Gastrocnemius medialis (tissue), 4 donors: ENCODE results near the gene B3GNT8. TPM values are rescaled to one million over a fixed set of nuclear protein-coding genes. Genes with fewer than 3 reads are reported as not detected.
"Not testable (repeated sequence)": the region's sequence is repeated elsewhere in the genome, so short reads cannot be mapped to it uniquely, and the experiment has no call there.

Experiments
- ATAC-seq, 2 donors: fragments of 150-250 bp; one replicate each; pipeline ENCODE4 v1.9.1; 2016
- DNase-seq, 2 donors: peaks; one replicate each; pipeline ENCODE4 v3.0.0-alpha.2; 2019
- H3K27ac ChIP-seq, 4 donors: fragments of 200-600 bp; sonication (generic); 1 replicate in 1 of 4; 2 replicates in 3 of 4; pipeline ENCODE4 v1.5.1; 2016 to 2018; ENCODE audit warnings: mild to moderate bottlenecking in 2 of 4, moderate library complexity in 1 of 4
- H3K27me3 ChIP-seq, 3 donors: fragments of 200-600 bp; sonication (generic) in 2 of 3; 1 replicate in 1 of 3; 2 replicates in 2 of 3; pipeline versions ENCODE4 v1.5.1 to v1.6.0; 2016 to 2019; ENCODE audit warnings: mild to moderate bottlenecking in 1 of 3, moderate library complexity in 1 of 3
- H3K36me3 ChIP-seq, 2 donors: fragments of 200-600 bp; sonication (generic) in 1 of 2; one replicate each; pipeline ENCODE4 v1.5.1; 2017 to 2018
- H3K4me1 ChIP-seq, 2 donors: fragments of 200-600 bp; sonication (generic) in 1 of 2; one replicate each; pipeline ENCODE4 v1.5.1; 2016 to 2017; ENCODE audit warnings: mild to moderate bottlenecking in 2 of 2
- H3K4me3 ChIP-seq, 4 donors: fragments of 200-600 bp; sonication (generic) in 3 of 4; 1 replicate in 1 of 4; 2 replicates in 3 of 4; pipeline ENCODE4 v1.5.1; 2016 to 2019; ENCODE audit warnings: mild to moderate bottlenecking in 2 of 4
- H3K9me3 ChIP-seq, 3 donors: fragments of 200-600 bp; sonication (generic) in 2 of 3; 1 replicate in 1 of 3; 2 replicates in 2 of 3; pipeline ENCODE4 v1.5.1; 2016 to 2019
- CTCF ChIP-seq, 5 experiments: fragments of 450-650 bp in 3 of 5; fragments of 200-600 bp in 2 of 5; sonication (generic) in 2 of 5; IDR thresholded peaks in 4 of 5; conservative IDR thresholded peaks in 1 of 5; 1 replicate in 4 of 5; 2 replicates in 1 of 5; pipeline ENCODE4 v1.5.1; 2016 to 2019; ENCODE audit warnings: antibody characterized with exemption in 5 of 5, mild to moderate bottlenecking in 3 of 5, moderate library complexity in 3 of 5
- POLR2A ChIP-seq, 2 donors: fragments of 450-650 bp; IDR thresholded peaks; one replicate each; pipeline ENCODE4 v1.6.1; 2017; ENCODE audit warnings: antibody characterized with exemption in 2 of 2, mild to moderate bottlenecking in 2 of 2, moderate library complexity in 2 of 2
- in situ Hi-C, 4 donors: fragments of 200-750 bp; cut with MboI; loops; one replicate each; pipeline versions ENCODE4 v1.15.0 to v1.8.0; 2017; ENCODE audit warnings: low sequenced_read_pairs in 4 of 4
- intact Hi-C: fragments of 100-400 bp; cut with DNase I; formaldehyde crosslinking; loops from one replicate; pipeline ENCODE4 v1.15.1; 2023; ENCODE audit warnings: low total_unique reads
- total RNA-seq, 4 donors: library from RNA; depleted of rRNA; stranded (reverse); fragments of >200 nt; gene quantifications; one replicate each; pipeline versions ENCODE4 v1.1.0 to v1.2.3, GENCODE V29; 2016

Gene B3GNT8
- total RNA-seq, 4 donors from 2014 or later = 0.24 to 0.33 (median 0.33) TPM; not detected in 1

GRCh38 chr19:41437944-41438574, 10.9 kb upstream of the B3GNT8 start:
- Histone ChIP-seq H3K27me3 (no peaks in the 10 kb centered on the region), H3K4me3 (no peak overlapping the region), H3K36me3 (peaks cover 0 to 26% of the 10 kb centered on the region in 2 donors), H3K4me1 (peaks cover 9 to 13% of the 10 kb centered on the region in 2 donors), H3K9me3 (no peaks in the 10 kb centered on the region), H3K27ac (no peak overlapping the region)
- intact Hi-C loops (loop anchor here (2.0 to 5.0 kb wide), 3 partner anchors 113 to 686 kb away; partner anchors contain the start of genes ACTMAP, HNRNPUL1 and SNRPA), in situ Hi-C loops (no loop called here)
- TF ChIP-seq POLR2A (IDR thresholded peaks at IDR 0.05) = no peak
- TF ChIP-seq CTCF (IDR thresholded peaks at IDR 0.05 in 4 of 5, conservative IDR thresholded peaks at IDR 0.05 in 1 of 5) = no peak
- no peak for DNase-seq
- no peak for ATAC-seq

- in situ Hi-C loops (no loop called here), intact Hi-C loops (loop anchor here (5.0 kb wide), 2 partner anchors 174 to 684 kb away; partner anchors contain the start of genes ACTMAP, HNRNPUL1 and SNRPA)
- peaks cover 0 to 30% of the 10 kb centered on the region in 2 donors for H3K36me3 ChIP-seq
- H3K4me1 ChIP-seq = peaks cover 16 to 26% of the 10 kb centered on the region in 2 donors
- TF ChIP-seq CTCF (IDR thresholded peaks at IDR 0.05 in 4 of 5, conservative IDR thresholded peaks at IDR 0.05 in 1 of 5) = no peak
- no peak for TF ChIP-seq POLR2A (IDR thresholded peaks at IDR 0.05)
- DNase-seq = no peak
- no peaks in the 10 kb centered on the region for H3K27me3 ChIP-seq
- H3K27ac ChIP-seq = no peak overlapping the region
- no peak for ATAC-seq
- H3K4me3 ChIP-seq = no peak overlapping the region
- no peaks in the 10 kb centered on the region for H3K9me3 ChIP-seq
Measured at GRCh38 chr19:41436674-41436951, 9.4 kb upstream of the B3GNT8 start.

- peaks cover 0 to 30% of the 10 kb centered on the region in 2 donors for H3K36me3 ChIP-seq
- TF ChIP-seq CTCF (IDR thresholded peaks at IDR 0.05 in 4 of 5, conservative IDR thresholded peaks at IDR 0.05 in 1 of 5) (no peak), POLR2A (IDR thresholded peaks at IDR 0.05) (no peak)
- ATAC-seq (no peak), DNase-seq (no peak)
- H3K27me3 ChIP-seq = no peaks in the 10 kb centered on the region
- no peaks in the 10 kb centered on the region for H3K9me3 ChIP-seq
- no peak overlapping the region for H3K27ac ChIP-seq
- intact Hi-C loops = loop anchor here (5.0 kb wide), 2 partner anchors 174 to 684 kb away; partner anchors contain the start of genes ACTMAP, HNRNPUL1 and SNRPA
- in situ Hi-C loops = no loop called here
- H3K4me1 ChIP-seq = peaks cover 21 to 31% of the 10 kb centered on the region in 2 donors
- H3K4me3 ChIP-seq = no peak overlapping the region
Measured at GRCh38 chr19:41435936-41436673, 8.9 kb upstream of the B3GNT8 start.

GRCh38 chr19:41435376-41435775, 8.2 kb upstream of the B3GNT8 start:
- H3K36me3 ChIP-seq = peaks cover 0 to 30% of the 10 kb centered on the region in 2 donors
- in situ Hi-C loops = not testable (repeated sequence)

GRCh38 chr19:41434450-41434849, 7.3 kb upstream of the B3GNT8 start:
- TF ChIP-seq CTCF (IDR thresholded peaks at IDR 0.05 in 4 of 5, conservative IDR thresholded peaks at IDR 0.05 in 1 of 5) (no peak), POLR2A (IDR thresholded peaks at IDR 0.05) (no peak)
- Histone ChIP-seq H3K27me3 (no peaks in the 10 kb centered on the region), H3K4me1 (peaks cover 23 to 31% of the 10 kb centered on the region in 2 donors), H3K9me3 (no peaks in the 10 kb centered on the region), H3K36me3 (peaks cover 0 to 30% of the 10 kb centered on the region in 2 donors), H3K27ac (no peak overlapping the region), H3K4me3 (no peak overlapping the region)
- ATAC-seq (no peak), DNase-seq (no peak)
- in situ Hi-C loops (no loop called here), intact Hi-C loops (no loop called here)

More at GRCh38 chr19:41435376-41435775, 8.2 kb upstream of the B3GNT8 start:
- DNase-seq, H3K27ac ChIP-seq, H3K9me3 ChIP-seq, H3K27me3 ChIP-seq, H3K4me3 ChIP-seq, ATAC-seq: not testable (repeated sequence)
- H3K4me1 ChIP-seq = peaks cover 23 to 32% of the 10 kb centered on the region in 2 donors
- intact Hi-C loops = loop anchor here (5.0 kb wide), 2 partner anchors 173 to 683 kb away; partner anchors contain the start of genes ACTMAP, HNRNPUL1 and SNRPA
